H1 (cell line): ENCODE measurements around the gene S100PBP. TPM values are rescaled to one million over a fixed set of nuclear protein-coding genes. Genes with fewer than 3 reads are reported as not detected.

ENCODE experiments used
- CTCF ChIA-PET: fragments of 300-600 bp; sonication (Branson Sonifier 250); formaldehyde crosslinking; loops from one replicate; lab custom pipeline; 2021; ENCODE audit not compliant: partially characterized antibody; lab: Charles Lee
- POLR2A ChIA-PET: fragments of 300-600 bp; sonication (Branson Sonifier 250); formaldehyde crosslinking; loops from one replicate; lab custom pipeline; 2021; ENCODE audit warnings: inconsistent platforms; ENCODE audit not compliant: partially characterized antibody; lab: Charles Lee
- DNase-seq, 2 experiments: peaks; one replicate each; pipeline versions ENCODE4 v3.0.0 to v3.0.0-alpha.2; 2010 to 2022; ENCODE audit warnings: low spot score in 2 of 2, low read depth in 1 of 2, mixed read lengths in 1 of 2
- FAIRE-seq: peaks from 2 replicates; lab custom pipeline; 2011; peaks lifted over from hg19 to GRCh38; lab: Jason Lieb, UNC
- H2AFZ ChIP-seq: 2 replicates; pipeline ENCODE4 v1.8.1; 2012; ENCODE audit warnings: low read length, inconsistent platforms
- H2AK5ac ChIP-seq: 2 replicates; pipeline ENCODE4 v1.6.1; 2013; ENCODE audit warnings: low read depth, low read length
- H2BK120ac ChIP-seq: replicated peaks from 2 replicates; pipeline ENCODE3; 2013; ENCODE audit warnings: low read depth, low read length, inconsistent platforms
- H2BK12ac ChIP-seq: 2 replicates; pipeline ENCODE4 v1.6.1; 2013; ENCODE audit warnings: low read depth, low read length
- H2BK15ac ChIP-seq: 2 replicates; pipeline ENCODE4 v1.6.1; 2013; ENCODE audit warnings: low read length
- H2BK20ac ChIP-seq: 2 replicates; pipeline ENCODE4 v1.6.1; 2013; ENCODE audit warnings: low read length
- H2BK5ac ChIP-seq: 2 replicates; pipeline ENCODE4 v1.6.1; 2013; ENCODE audit warnings: low read depth, low read length
- H3K14ac ChIP-seq: 2 replicates; pipeline ENCODE4 v1.6.1; 2013; ENCODE audit warnings: inconsistent platforms; ENCODE audit not compliant: insufficient read length
- H3K18ac ChIP-seq: 2 replicates; pipeline ENCODE4 v1.6.1; 2013; ENCODE audit warnings: low read length; ENCODE audit errors: extremely low read depth
- H3K23ac ChIP-seq: 2 replicates; pipeline ENCODE4 v1.6.1; 2013; ENCODE audit warnings: inconsistent platforms; ENCODE audit not compliant: insufficient read length
- H3K23me2 ChIP-seq: 2 replicates; pipeline ENCODE4 v1.6.1; 2013; ENCODE audit warnings: low read depth, low read length
- H3K27ac ChIP-seq: 2 replicates; pipeline ENCODE4 v1.6.1; 2011; ENCODE audit warnings: low read depth, low read length, inconsistent platforms
- H3K27me3 ChIP-seq, 4 experiments: replicated peaks in 1 of 4; 1 replicate in 1 of 4; 2 replicates in 3 of 4; pipeline versions ENCODE4 v1.6.1 to v1.8.1; 2011 to 2013; ENCODE audit warnings: low read length in 3 of 4, mild to moderate bottlenecking in 3 of 4, inconsistent platforms in 2 of 4, mixed read lengths in 2 of 4, moderate library complexity in 1 of 4; ENCODE audit not compliant: control insufficient read depth in 3 of 4, insufficient read depth in 3 of 4; ENCODE audit errors: extremely low read depth in 1 of 4
- H3K36me3 ChIP-seq, 4 experiments: 2 replicates each; pipeline versions ENCODE4 v1.6.1 to v1.8.1; 2011 to 2013; ENCODE audit warnings: mild to moderate bottlenecking in 4 of 4, low read length in 3 of 4, moderate library complexity in 2 of 4, control low read depth in 1 of 4, inconsistent platforms in 1 of 4; ENCODE audit not compliant: insufficient read depth in 4 of 4, control insufficient read depth in 2 of 4
- H3K4ac ChIP-seq: replicated peaks from 2 replicates; pipeline ENCODE3; 2013; ENCODE audit warnings: low read length, low read depth, mixed read lengths, inconsistent platforms; ENCODE audit not compliant: insufficient read length
- H3K4me1 ChIP-seq, 4 experiments: replicated peaks in 1 of 4; 1 replicate in 1 of 4; 2 replicates in 3 of 4; pipeline versions ENCODE4 v1.6.1 to v1.8.1; 2011 to 2013; ENCODE audit warnings: low read length in 3 of 4, inconsistent platforms in 2 of 4, mixed read lengths in 1 of 4; ENCODE audit not compliant: insufficient read depth in 4 of 4, control insufficient read depth in 3 of 4
- H3K4me2 ChIP-seq, 2 experiments: 2 replicates each; pipeline versions ENCODE4 v1.6.1 to v1.8.1; 2011 to 2013; ENCODE audit warnings: low read depth in 2 of 2, low read length in 2 of 2, control low read depth in 1 of 2, inconsistent platforms in 1 of 2, mild to moderate bottlenecking in 1 of 2; ENCODE audit not compliant: insufficient read depth in 1 of 2
- H3K4me3 ChIP-seq, 4 experiments: fragments of 200-600, 300-600 bp in 1 of 4; sonication (generic), shearing (Covaris generic), sonication (Bioruptor Twin) in 1 of 4; 2 replicates each; pipeline versions ENCODE4 v1.5.1 to v1.8.1; 2011 to 2016; ENCODE audit warnings: low read length in 4 of 4, low read depth in 3 of 4, control low read depth in 2 of 4, inconsistent platforms in 2 of 4, mild to moderate bottlenecking in 2 of 4, mixed read lengths in 1 of 4, moderate library complexity in 1 of 4; ENCODE audit not compliant: insufficient read depth in 2 of 4; ENCODE audit errors: extremely low read depth in 1 of 4
- H3K56ac ChIP-seq: replicated peaks from 2 replicates; pipeline ENCODE3; 2013; ENCODE audit warnings: low read depth, mild to moderate bottlenecking, mixed read lengths, low read length, inconsistent platforms; ENCODE audit not compliant: insufficient read length
- H3K79me1 ChIP-seq: 2 replicates; pipeline ENCODE4 v1.6.1; 2013; ENCODE audit warnings: low read depth, low read length, control low read depth
- H3K79me2 ChIP-seq, 2 experiments: 2 replicates each; pipeline versions ENCODE4 v1.6.1 to v1.8.1; 2012 to 2013; ENCODE audit warnings: low read length in 2 of 2, mild to moderate bottlenecking in 2 of 2, inconsistent platforms in 1 of 2; ENCODE audit not compliant: insufficient read depth in 2 of 2, control insufficient read depth in 1 of 2
- H3K9ac ChIP-seq, 4 experiments: replicated peaks in 1 of 4; 1 replicate in 1 of 4; 2 replicates in 3 of 4; pipeline versions ENCODE4 v1.6.1 to v1.8.1; 2011 to 2013; ENCODE audit warnings: low read depth in 3 of 4, low read length in 3 of 4, control low read depth in 2 of 4, mild to moderate bottlenecking in 2 of 4, moderate library complexity in 2 of 4, inconsistent platforms in 1 of 4; ENCODE audit errors: extremely low read depth in 1 of 4
- H3K9me3 ChIP-seq, 2 experiments: 2 replicates each; pipeline versions ENCODE4 v1.6.1 to v1.8.1; 2012 to 2013; ENCODE audit warnings: mild to moderate bottlenecking in 2 of 2, moderate library complexity in 2 of 2, control low read depth in 1 of 2, inconsistent platforms in 1 of 2, low read depth in 1 of 2, low read length in 1 of 2, mixed read lengths in 1 of 2; ENCODE audit not compliant: insufficient read depth in 2 of 2
- H4K20me1 ChIP-seq, 2 experiments: replicated peaks in 1 of 2; 2 replicates each; pipeline versions ENCODE3 to v1.8.1; 2011 to 2013; ENCODE audit warnings: inconsistent platforms in 2 of 2, low read length in 2 of 2, mild to moderate bottlenecking in 1 of 2; ENCODE audit not compliant: insufficient read depth in 2 of 2, control insufficient read depth in 1 of 2
- H4K5ac ChIP-seq: 2 replicates; pipeline ENCODE4 v1.6.1; 2013; ENCODE audit warnings: low read length, low read depth, mixed read lengths, inconsistent platforms; ENCODE audit not compliant: insufficient read length
- H4K8ac ChIP-seq: 2 replicates; pipeline ENCODE4 v1.8.0; 2013; ENCODE audit warnings: mild to moderate bottlenecking, moderate library complexity, low read length, inconsistent platforms; ENCODE audit not compliant: insufficient read depth; ENCODE audit errors: extremely low read depth
- H4K91ac ChIP-seq: replicated peaks from 2 replicates; pipeline ENCODE3; 2013; ENCODE audit warnings: low read length, mixed read lengths, inconsistent platforms; ENCODE audit not compliant: insufficient read length
- CHD1 ChIP-seq: IDR thresholded peaks from 2 replicates; pipeline ENCODE4 v1.6.1; 2012; ENCODE audit warnings: low read depth, low read length, improper control_type of control experiment
- JUND ChIP-seq: IDR thresholded peaks from 2 replicates; pipeline ENCODE4 v1.6.1; 2011; ENCODE audit warnings: mild to moderate bottlenecking, improper control_type of control experiment, low read length
- KDM4A ChIP-seq: IDR thresholded peaks from one replicate; pipeline ENCODE4 v1.7.1; 2012; ENCODE audit warnings: low read depth, mild to moderate bottlenecking, moderate library complexity, low read length, inconsistent platforms; ENCODE audit not compliant: severe bottlenecking
- KDM5A ChIP-seq: fragments of 200-600 bp; IDR thresholded peaks from 2 replicates; pipeline ENCODE4 v1.7.1; 2012; ENCODE audit warnings: mild to moderate bottlenecking, low read length, inconsistent platforms, mixed read lengths
- PHF8 ChIP-seq: fragments of 200-600 bp; sonication (generic); conservative IDR thresholded peaks from 2 replicates; pipeline ENCODE4 v1.7.1; 2012; ENCODE audit warnings: low read depth, mild to moderate bottlenecking, inconsistent platforms, low read length, moderate library complexity
- RBBP5 ChIP-seq: IDR thresholded peaks from 2 replicates; pipeline ENCODE4 v1.7.1; 2012; ENCODE audit warnings: low read depth, mild to moderate bottlenecking, inconsistent platforms, low read length, moderate library complexity, borderline replicate concordance
- SIN3A ChIP-seq, 2 experiments: IDR thresholded peaks in 1 of 2; conservative IDR thresholded peaks in 1 of 2; 2 replicates each; pipeline ENCODE4 v1.6.1; 2011 to 2012; ENCODE audit warnings: low read length in 2 of 2, improper control_type of control experiment in 1 of 2, low read depth in 1 of 2, mild to moderate bottlenecking in 1 of 2
- SP1 ChIP-seq: IDR thresholded peaks from 2 replicates; pipeline ENCODE4 v1.6.1; 2011; ENCODE audit warnings: low read depth, low read length
- SP4 ChIP-seq: IDR thresholded peaks from 2 replicates; pipeline ENCODE4 v1.6.1; 2012; ENCODE audit warnings: low read length, inconsistent platforms
- SRF ChIP-seq: IDR thresholded peaks from 2 replicates; pipeline ENCODE4 v1.6.1; 2011; ENCODE audit warnings: mild to moderate bottlenecking, low read depth, low read length, moderate library complexity
- YY1 ChIP-seq: IDR thresholded peaks from 2 replicates; pipeline ENCODE4 v1.6.1; 2011; ENCODE audit warnings: low read depth, mild to moderate bottlenecking, low read length
- WGBS, 2 experiments: shearing (Covaris generic) in 1 of 2; methylation state at CpG; one replicate each; pipeline versions ENCODE4 v1.1.6 to v1.1.7; 2013 to 2015; ENCODE audit warnings: low lambda C conversion rate in 2 of 2, mixed read lengths in 2 of 2, inconsistent platforms in 1 of 2, low coverage in 1 of 2, missing lambda C conversion rate in 1 of 2; ENCODE audit not compliant: insufficient replicate concordance in 2 of 2, insufficient coverage in 1 of 2, insufficient read length in 1 of 2; ENCODE audit errors: extremely low coverage in 1 of 2, missing lambda C conversion rate in 1 of 2; 5-methylcytosine and 5-hydroxymethylcytosine counted together
- polyA plus RNA-seq, 7 experiments: library from polyadenylated mRNA; depleted of rRNA in 3 of 7; stranded (reverse) in 5 of 7; unstranded in 2 of 7; fragments of >200 nt in 5 of 7; fragments of 200-250 nt in 2 of 7; gene quantifications; 1 replicate in 5 of 7; 2 replicates in 1 of 7; 4 replicates in 1 of 7; pipeline versions ENCODE4 v1.2.1 to v1.2.3, GENCODE V29; 2011 to 2013; ENCODE audit warnings: missing spikeins in 2 of 7, mixed read lengths in 2 of 7
- total RNA-seq: library from RNA; stranded (reverse); fragmentation: NEBNext Ultra II Directional; extraction: Animal tissue kit (Norgen Biotek cat#: 25700); gene quantifications from 2 replicates; pipeline ENCODE4 v1.2.1, GENCODE V29; 2021
- TF ChIP-seq, protein P1 (sequence below): IDR thresholded peaks from 2 replicates; pipeline ENCODE4 v1.6.1; 2011; ENCODE audit warnings: low read length, improper control_type of control experiment

S100PBP gene
- total and polyA plus RNA-seq, 2 of the 8 experiments (the other 6 are each of a cell fraction or from before 2014, with no cell fraction given): 43.8 to 68.3 TPM

DNA sequence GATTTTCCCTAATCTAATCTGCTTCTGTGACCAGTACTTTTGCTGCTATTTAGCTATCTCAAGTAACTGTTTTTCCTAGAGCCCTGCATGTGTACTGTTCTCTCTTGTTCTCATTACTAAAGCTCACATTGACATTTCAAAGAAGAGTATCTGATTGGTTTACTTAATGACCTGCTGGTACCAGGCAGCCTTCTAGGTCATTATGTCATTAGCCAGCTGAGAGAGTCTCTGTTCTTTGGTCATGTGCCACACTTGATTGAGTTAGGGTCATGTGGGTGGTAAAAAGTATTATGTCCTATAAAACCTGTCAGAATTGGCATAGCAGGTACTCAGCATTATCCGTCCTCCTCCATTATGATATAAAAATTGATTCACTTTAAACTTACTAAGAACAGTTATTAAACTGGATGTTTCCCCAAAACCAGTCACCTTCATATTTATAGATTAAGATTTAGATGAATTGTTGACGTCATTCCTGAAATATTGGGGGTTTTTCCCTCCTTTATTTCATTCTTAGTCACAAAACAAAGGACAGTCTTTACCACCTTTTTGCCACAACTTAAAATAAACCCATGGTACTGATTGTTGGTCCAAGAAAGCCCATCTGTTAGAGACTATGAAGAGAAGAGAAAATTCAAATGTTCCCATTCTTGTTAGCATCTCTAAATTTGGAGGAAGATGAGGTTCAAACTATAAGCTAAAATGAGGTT, 31.1 kb downstream of the S100PBP start:
- DNase-seq (no peak), FAIRE-seq (no peak)
- POLR2A ChIA-PET: interaction anchor here (0.6 to 3.4 kb wide), 9 partner anchors 8 to 136 kb away, joined by 3 to 8 read pairs (median 4); no protein-coding TSS in a partner anchor
- TF ChIP-seq SRF: no peak
- TF ChIP-seq PHF8: no peak
- TF ChIP-seq SIN3A (conservative IDR thresholded peaks at IDR 0.05 in 1 of 2, IDR thresholded peaks at IDR 0.05 in 1 of 2; ENCODE audit: low read depth in 1 of 2, low read length in 2 of 2): no peak
- no peak for TF ChIP-seq SP4
- TF ChIP-seq YY1: no peak
- TF ChIP-seq, protein P1, sequence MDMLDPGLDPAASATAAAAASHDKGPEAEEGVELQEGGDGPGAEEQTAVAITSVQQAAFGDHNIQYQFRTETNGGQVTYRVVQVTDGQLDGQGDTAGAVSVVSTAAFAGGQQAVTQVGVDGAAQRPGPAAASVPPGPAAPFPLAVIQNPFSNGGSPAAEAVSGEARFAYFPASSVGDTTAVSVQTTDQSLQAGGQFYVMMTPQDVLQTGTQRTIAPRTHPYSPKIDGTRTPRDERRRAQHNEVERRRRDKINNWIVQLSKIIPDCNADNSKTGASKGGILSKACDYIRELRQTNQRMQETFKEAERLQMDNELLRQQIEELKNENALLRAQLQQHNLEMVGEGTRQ: no peak
- no peak for TF ChIP-seq CHD1
- TF ChIP-seq JUND: no peak
- TF ChIP-seq KDM4A: no peak
- no peak for TF ChIP-seq SP1
- TF ChIP-seq KDM5A: no peak
- no peak for TF ChIP-seq RBBP5

More for the DNA sequence above, 31.1 kb downstream of the S100PBP start:
- Histone ChIP-seq H4K20me1 (peaks cover 1 to 2% of the 10 kb centered on the region in 2 experiments), H3K4me1 (no peaks in the 10 kb centered on the region), H2BK5ac (no peak overlapping the region), H2BK120ac (no peak overlapping the region), H3K36me3 (peaks cover 0 to 19% (median 5%) of the 10 kb centered on the region in 4 experiments; a peak in 6 of 8 replicates), H4K8ac (no peak overlapping the region; the same call in 1 of the 2 replicates), H4K5ac (no peak overlapping the region), H3K4me3 (no peak overlapping the region), H3K79me2 (no peaks in the 10 kb centered on the region), H3K9me3 (no peaks in the 10 kb centered on the region), H3K9ac (no peak overlapping the region), H4K91ac (no peak overlapping the region), H2BK12ac (no peak overlapping the region), H3K4me2 (no peak overlapping the region), H3K27me3 (no peaks in the 10 kb centered on the region), H3K18ac (no peak overlapping the region), H3K79me1 (no peaks in the 10 kb centered on the region; the same call in 1 of the 2 replicates), H3K27ac (no peak overlapping the region), H2AK5ac (no peak overlapping the region), H3K23me2 (no peaks in the 10 kb centered on the region), H3K56ac (no peak overlapping the region), H3K23ac (no peak overlapping the region), H3K4ac (no peak overlapping the region), H2BK20ac (no peak overlapping the region), H2BK15ac (no peak overlapping the region), H2AFZ (no peak overlapping the region), H3K14ac (no peak overlapping the region)
- WGBS, 2 experiments: 45% methylated on average over 2 of the region's 2 CpGs; no CpG with 5 or more reads in 1 of the 2 experiments
- CTCF ChIA-PET: interaction anchor here (0.6 kb wide), 1 partner anchor 32 kb away, joined by 4 read pairs; no protein-coding TSS in a partner anchor
